H1 (cell line): ENCODE data around the gene ZBTB40. TPM values are rescaled to one million over a fixed set of nuclear protein-coding genes. Genes with fewer than 3 reads are reported as not detected.

Experiments
- CTCF ChIA-PET: fragments of 300-600 bp; sonication (Branson Sonifier 250); formaldehyde crosslinking; loops from one replicate; lab custom pipeline; 2021; ENCODE audit not compliant: partially characterized antibody; lab: Charles Lee
- POLR2A ChIA-PET: fragments of 300-600 bp; sonication (Branson Sonifier 250); formaldehyde crosslinking; loops from one replicate; lab custom pipeline; 2021; ENCODE audit warnings: inconsistent platforms; ENCODE audit not compliant: partially characterized antibody; lab: Charles Lee
- DNase-seq, 2 experiments: peaks; one replicate each; pipeline versions ENCODE4 v3.0.0 to v3.0.0-alpha.2; 2010 to 2022; ENCODE audit warnings: low spot score in 2 of 2, low read depth in 1 of 2, mixed read lengths in 1 of 2
- FAIRE-seq: peaks from 2 replicates; lab custom pipeline; 2011; peaks lifted over from hg19 to GRCh38; lab: Jason Lieb, UNC
- H2AFZ ChIP-seq: 2 replicates; pipeline ENCODE4 v1.8.1; 2012; ENCODE audit warnings: low read length, inconsistent platforms
- H2AK5ac ChIP-seq: 2 replicates; pipeline ENCODE4 v1.6.1; 2013; ENCODE audit warnings: low read depth, low read length
- H2BK120ac ChIP-seq: replicated peaks from 2 replicates; pipeline ENCODE3; 2013; ENCODE audit warnings: low read depth, low read length, inconsistent platforms
- H2BK12ac ChIP-seq: 2 replicates; pipeline ENCODE4 v1.6.1; 2013; ENCODE audit warnings: low read depth, low read length
- H2BK15ac ChIP-seq: 2 replicates; pipeline ENCODE4 v1.6.1; 2013; ENCODE audit warnings: low read length
- H2BK20ac ChIP-seq: 2 replicates; pipeline ENCODE4 v1.6.1; 2013; ENCODE audit warnings: low read length
- H2BK5ac ChIP-seq: 2 replicates; pipeline ENCODE4 v1.6.1; 2013; ENCODE audit warnings: low read depth, low read length
- H3K14ac ChIP-seq: 2 replicates; pipeline ENCODE4 v1.6.1; 2013; ENCODE audit warnings: inconsistent platforms; ENCODE audit not compliant: insufficient read length
- H3K18ac ChIP-seq: 2 replicates; pipeline ENCODE4 v1.6.1; 2013; ENCODE audit warnings: low read length; ENCODE audit errors: extremely low read depth
- H3K23ac ChIP-seq: 2 replicates; pipeline ENCODE4 v1.6.1; 2013; ENCODE audit warnings: inconsistent platforms; ENCODE audit not compliant: insufficient read length
- H3K23me2 ChIP-seq: 2 replicates; pipeline ENCODE4 v1.6.1; 2013; ENCODE audit warnings: low read depth, low read length
- H3K27ac ChIP-seq: 2 replicates; pipeline ENCODE4 v1.6.1; 2011; ENCODE audit warnings: low read depth, low read length, inconsistent platforms
- H3K27me3 ChIP-seq, 4 experiments: replicated peaks in 1 of 4; 1 replicate in 1 of 4; 2 replicates in 3 of 4; pipeline versions ENCODE4 v1.6.1 to v1.8.1; 2011 to 2013; ENCODE audit warnings: low read length in 3 of 4, mild to moderate bottlenecking in 3 of 4, inconsistent platforms in 2 of 4, mixed read lengths in 2 of 4, moderate library complexity in 1 of 4; ENCODE audit not compliant: control insufficient read depth in 3 of 4, insufficient read depth in 3 of 4; ENCODE audit errors: extremely low read depth in 1 of 4
- H3K36me3 ChIP-seq, 4 experiments: 2 replicates each; pipeline versions ENCODE4 v1.6.1 to v1.8.1; 2011 to 2013; ENCODE audit warnings: mild to moderate bottlenecking in 4 of 4, low read length in 3 of 4, moderate library complexity in 2 of 4, control low read depth in 1 of 4, inconsistent platforms in 1 of 4; ENCODE audit not compliant: insufficient read depth in 4 of 4, control insufficient read depth in 2 of 4
- H3K4ac ChIP-seq: replicated peaks from 2 replicates; pipeline ENCODE3; 2013; ENCODE audit warnings: low read length, low read depth, mixed read lengths, inconsistent platforms; ENCODE audit not compliant: insufficient read length
- H3K4me1 ChIP-seq, 4 experiments: replicated peaks in 1 of 4; 1 replicate in 1 of 4; 2 replicates in 3 of 4; pipeline versions ENCODE4 v1.6.1 to v1.8.1; 2011 to 2013; ENCODE audit warnings: low read length in 3 of 4, inconsistent platforms in 2 of 4, mixed read lengths in 1 of 4; ENCODE audit not compliant: insufficient read depth in 4 of 4, control insufficient read depth in 3 of 4
- H3K4me2 ChIP-seq, 2 experiments: 2 replicates each; pipeline versions ENCODE4 v1.6.1 to v1.8.1; 2011 to 2013; ENCODE audit warnings: low read depth in 2 of 2, low read length in 2 of 2, control low read depth in 1 of 2, inconsistent platforms in 1 of 2, mild to moderate bottlenecking in 1 of 2; ENCODE audit not compliant: insufficient read depth in 1 of 2
- H3K4me3 ChIP-seq, 4 experiments: fragments of 200-600, 300-600 bp in 1 of 4; sonication (generic), shearing (Covaris generic), sonication (Bioruptor Twin) in 1 of 4; 2 replicates each; pipeline versions ENCODE4 v1.5.1 to v1.8.1; 2011 to 2016; ENCODE audit warnings: low read length in 4 of 4, low read depth in 3 of 4, control low read depth in 2 of 4, inconsistent platforms in 2 of 4, mild to moderate bottlenecking in 2 of 4, mixed read lengths in 1 of 4, moderate library complexity in 1 of 4; ENCODE audit not compliant: insufficient read depth in 2 of 4; ENCODE audit errors: extremely low read depth in 1 of 4
- H3K56ac ChIP-seq: replicated peaks from 2 replicates; pipeline ENCODE3; 2013; ENCODE audit warnings: low read depth, mild to moderate bottlenecking, mixed read lengths, low read length, inconsistent platforms; ENCODE audit not compliant: insufficient read length
- H3K79me1 ChIP-seq: 2 replicates; pipeline ENCODE4 v1.6.1; 2013; ENCODE audit warnings: low read depth, low read length, control low read depth
- H3K79me2 ChIP-seq, 2 experiments: 2 replicates each; pipeline versions ENCODE4 v1.6.1 to v1.8.1; 2012 to 2013; ENCODE audit warnings: low read length in 2 of 2, mild to moderate bottlenecking in 2 of 2, inconsistent platforms in 1 of 2; ENCODE audit not compliant: insufficient read depth in 2 of 2, control insufficient read depth in 1 of 2
- H3K9ac ChIP-seq, 4 experiments: replicated peaks in 1 of 4; 1 replicate in 1 of 4; 2 replicates in 3 of 4; pipeline versions ENCODE4 v1.6.1 to v1.8.1; 2011 to 2013; ENCODE audit warnings: low read depth in 3 of 4, low read length in 3 of 4, control low read depth in 2 of 4, mild to moderate bottlenecking in 2 of 4, moderate library complexity in 2 of 4, inconsistent platforms in 1 of 4; ENCODE audit errors: extremely low read depth in 1 of 4
- H3K9me3 ChIP-seq, 2 experiments: 2 replicates each; pipeline versions ENCODE4 v1.6.1 to v1.8.1; 2012 to 2013; ENCODE audit warnings: mild to moderate bottlenecking in 2 of 2, moderate library complexity in 2 of 2, control low read depth in 1 of 2, inconsistent platforms in 1 of 2, low read depth in 1 of 2, low read length in 1 of 2, mixed read lengths in 1 of 2; ENCODE audit not compliant: insufficient read depth in 2 of 2
- H4K20me1 ChIP-seq, 2 experiments: replicated peaks in 1 of 2; 2 replicates each; pipeline versions ENCODE3 to v1.8.1; 2011 to 2013; ENCODE audit warnings: inconsistent platforms in 2 of 2, low read length in 2 of 2, mild to moderate bottlenecking in 1 of 2; ENCODE audit not compliant: insufficient read depth in 2 of 2, control insufficient read depth in 1 of 2
- H4K5ac ChIP-seq: 2 replicates; pipeline ENCODE4 v1.6.1; 2013; ENCODE audit warnings: low read length, low read depth, mixed read lengths, inconsistent platforms; ENCODE audit not compliant: insufficient read length
- H4K8ac ChIP-seq: 2 replicates; pipeline ENCODE4 v1.8.0; 2013; ENCODE audit warnings: mild to moderate bottlenecking, moderate library complexity, low read length, inconsistent platforms; ENCODE audit not compliant: insufficient read depth; ENCODE audit errors: extremely low read depth
- H4K91ac ChIP-seq: replicated peaks from 2 replicates; pipeline ENCODE3; 2013; ENCODE audit warnings: low read length, mixed read lengths, inconsistent platforms; ENCODE audit not compliant: insufficient read length
- EGR1 ChIP-seq: IDR thresholded peaks from 2 replicates; pipeline ENCODE4 v1.6.1; 2011; ENCODE audit warnings: low read depth, low read length, borderline replicate concordance
- GABPA ChIP-seq: IDR thresholded peaks from 2 replicates; pipeline ENCODE4 v1.6.1; 2011; ENCODE audit warnings: mild to moderate bottlenecking, low read length, moderate library complexity, borderline replicate concordance; ENCODE audit not compliant: insufficient read depth
- PHF8 ChIP-seq: fragments of 200-600 bp; sonication (generic); conservative IDR thresholded peaks from 2 replicates; pipeline ENCODE4 v1.7.1; 2012; ENCODE audit warnings: low read depth, mild to moderate bottlenecking, inconsistent platforms, low read length, moderate library complexity
- SP4 ChIP-seq: IDR thresholded peaks from 2 replicates; pipeline ENCODE4 v1.6.1; 2012; ENCODE audit warnings: low read length, inconsistent platforms
- WGBS, 2 experiments: shearing (Covaris generic) in 1 of 2; methylation state at CpG; one replicate each; pipeline versions ENCODE4 v1.1.6 to v1.1.7; 2013 to 2015; ENCODE audit warnings: low lambda C conversion rate in 2 of 2, mixed read lengths in 2 of 2, inconsistent platforms in 1 of 2, low coverage in 1 of 2, missing lambda C conversion rate in 1 of 2; ENCODE audit not compliant: insufficient replicate concordance in 2 of 2, insufficient coverage in 1 of 2, insufficient read length in 1 of 2; ENCODE audit errors: extremely low coverage in 1 of 2, missing lambda C conversion rate in 1 of 2; 5-methylcytosine and 5-hydroxymethylcytosine counted together
- polyA plus RNA-seq, 7 experiments: library from polyadenylated mRNA; depleted of rRNA in 3 of 7; stranded (reverse) in 5 of 7; unstranded in 2 of 7; fragments of >200 nt in 5 of 7; fragments of 200-250 nt in 2 of 7; gene quantifications; 1 replicate in 5 of 7; 2 replicates in 1 of 7; 4 replicates in 1 of 7; pipeline versions ENCODE4 v1.2.1 to v1.2.3, GENCODE V29; 2011 to 2013; ENCODE audit warnings: missing spikeins in 2 of 7, mixed read lengths in 2 of 7
- total RNA-seq: library from RNA; stranded (reverse); fragmentation: NEBNext Ultra II Directional; extraction: Animal tissue kit (Norgen Biotek cat#: 25700); gene quantifications from 2 replicates; pipeline ENCODE4 v1.2.1, GENCODE V29; 2021

The ZBTB40 gene
- total and polyA plus RNA-seq, 2 of the 8 experiments (the other 6 are each of a cell fraction or from before 2014, with no cell fraction given), result 3.1 to 19.3 TPM

DNA sequence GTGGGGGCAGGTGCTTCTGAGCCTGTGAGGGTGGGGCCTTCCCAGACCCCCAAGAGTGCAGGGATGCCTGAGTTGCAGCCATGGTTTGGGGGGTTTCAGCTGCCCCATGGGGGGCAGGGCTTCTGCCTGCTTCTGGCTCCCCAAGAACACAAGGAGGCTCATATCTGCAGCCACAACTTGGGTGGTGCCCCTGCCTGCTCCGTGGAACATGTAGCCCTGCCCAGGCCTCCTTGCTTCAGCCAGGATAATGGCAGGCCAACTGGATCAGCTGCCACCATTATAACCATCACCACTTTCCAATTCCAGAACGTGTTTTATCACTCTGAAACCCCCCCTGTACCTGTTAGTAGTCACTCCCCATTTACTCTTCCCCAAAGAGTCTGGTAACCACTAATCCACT is 14.0 kb downstream of the ZBTB40 start:
- no peaks in the 10 kb centered on the region for H3K23me2 ChIP-seq
- H3K9ac ChIP-seq, result no peak overlapping the region
- no peak overlapping the region for H3K4ac ChIP-seq
- no peak overlapping the region for H3K23ac ChIP-seq
- ChIA-PET POLR2A (no interaction called here), CTCF (no interaction called here)
- peaks cover 5% of the 10 kb centered on the region; the same call in 1 of the 2 replicates for H3K79me1 ChIP-seq
- no peaks in the 10 kb centered on the region for H4K20me1 ChIP-seq
- no peak overlapping the region for H2BK5ac ChIP-seq
- H3K27me3 ChIP-seq, result no peaks in the 10 kb centered on the region
- no peak overlapping the region for H3K4me2 ChIP-seq
- no peaks in the 10 kb centered on the region for H3K36me3 ChIP-seq
- H3K14ac ChIP-seq, result no peak overlapping the region
- H4K5ac ChIP-seq, result no peak overlapping the region
- no peaks in the 10 kb centered on the region for H3K9me3 ChIP-seq
- H2BK12ac ChIP-seq, result no peak overlapping the region
- no peak overlapping the region for H2BK120ac ChIP-seq
- peaks cover 5 to 38% of the 10 kb centered on the region in 2 experiments; a peak in 2 of 4 replicates for H3K79me2 ChIP-seq
- TF ChIP-seq PHF8 (no peak), EGR1 (no peak), SP4 (no peak), GABPA (no peak)
- DNase-seq (no peak), FAIRE-seq (no peak)
- H2AFZ ChIP-seq, result no peak overlapping the region
- no peak overlapping the region for H3K4me3 ChIP-seq
- H2BK15ac ChIP-seq, result no peak overlapping the region
- WGBS, 2 experiments, result 78% methylated on average over 2 of the region's 2 CpGs; no CpG with 5 or more reads in 1 of the 2 experiments
- no peak overlapping the region for H2AK5ac ChIP-seq
- no peak overlapping the region for H3K18ac ChIP-seq
- H3K27ac ChIP-seq, result no peak overlapping the region
- no peak overlapping the region for H4K91ac ChIP-seq
- no peak overlapping the region for H3K56ac ChIP-seq
- H4K8ac ChIP-seq, result peak overlapping the region; percentile 51; the same call in 1 of the 2 replicates
- no peak overlapping the region for H2BK20ac ChIP-seq
- peaks cover 0 to 2% (median 0%) of the 10 kb centered on the region in 4 experiments; a peak in 4 of 7 replicates for H3K4me1 ChIP-seq
